ENCODE results near the gene CUX1. TPM values are rescaled to one million over a fixed set of nuclear protein-coding genes. Genes with fewer than 3 reads are reported as not detected.

Gene CUX1
- total RNA-seq, 2 experiments from 2014 or later = 35.6 to 38.0 TPM

GRCh38 chr7:102261451-102261850 lies 444.0 kb downstream of the CUX1 start:
- TF ChIP-seq CTCF (IDR thresholded peaks at IDR 0.05) = no peak
- ATAC-seq (ENCODE audit: poor library complexity) = no peak
- intact Hi-C loops (cut with DNase I, micrococcal nuclease) = no loop called here
- H3K27ac Mint-ChIP-seq = no peak overlapping the region
- no peaks in the 10 kb centered on the region for H3K9me3 Mint-ChIP-seq
- H3K4me3 Mint-ChIP-seq = no peak overlapping the region
- H3K27me3 Mint-ChIP-seq = no peaks in the 10 kb centered on the region
- no peak for DNase-seq
- H3K27ac ChIP-seq (ENCODE audit: low read depth in 1 of 2, low read length in 2 of 2) = no peak overlapping the region
- H3K27me3 ChIP-seq (ENCODE audit: control insufficient read depth in 1 of 2, insufficient read depth in 2 of 2, low read length in 2 of 2) = no peaks in the 10 kb centered on the region
- H3K36me3 Mint-ChIP-seq (ENCODE audit: low read depth) = no peaks in the 10 kb centered on the region
- ChIA-PET CTCF (no interaction called here), POLR2A (no interaction called here)
- no peak overlapping the region for H3K4me3 ChIP-seq (ENCODE audit: low read length)
- H3K36me3 ChIP-seq (ENCODE audit: insufficient read depth, low read length) = no peaks in the 10 kb centered on the region
- no peaks in the 10 kb centered on the region for H3K4me1 ChIP-seq (ENCODE audit: insufficient read depth, low read length)
- H3K9me3 ChIP-seq (ENCODE audit: control insufficient read depth in 1 of 2, insufficient read depth in 1 of 2, low read length in 2 of 2) = no peaks in the 10 kb centered on the region
- no peaks in the 10 kb centered on the region for H3K4me1 Mint-ChIP-seq (ENCODE audit: low read depth)

- no peak for TF ChIP-seq CTCF (IDR thresholded peaks at IDR 0.05)
- Histone ChIP-seq H3K27me3 (ENCODE audit: control insufficient read depth in 1 of 2, insufficient read depth in 2 of 2, low read length in 2 of 2) (no peaks in the 10 kb centered on the region), H3K4me1 (ENCODE audit: insufficient read depth, low read length) (no peaks in the 10 kb centered on the region), H3K4me3 (ENCODE audit: low read length) (no peak overlapping the region), H3K9me3 (ENCODE audit: control insufficient read depth in 1 of 2, insufficient read depth in 1 of 2, low read length in 2 of 2) (no peaks in the 10 kb centered on the region), H3K27ac (ENCODE audit: low read depth in 1 of 2, low read length in 2 of 2) (no peak overlapping the region), H3K36me3 (ENCODE audit: insufficient read depth, low read length) (no peaks in the 10 kb centered on the region)
- Mint-ChIP-seq H3K27me3 (no peaks in the 10 kb centered on the region), H3K4me3 (no peak overlapping the region), H3K27ac (no peak overlapping the region), H3K9me3 (no peaks in the 10 kb centered on the region), H3K36me3 (ENCODE audit: low read depth) (no peaks in the 10 kb centered on the region), H3K4me1 (ENCODE audit: low read depth) (no peaks in the 10 kb centered on the region)
- ChIA-PET CTCF (no interaction called here), POLR2A (no interaction called here)
- intact Hi-C loops (cut with DNase I, micrococcal nuclease) = no loop called here
- DNase-seq (no peak), ATAC-seq (ENCODE audit: poor library complexity) (no peak)
These were observed 445.1 kb downstream of the CUX1 start for GRCh38 chr7:102262546-102262945.

- Histone ChIP-seq H3K36me3 (ENCODE audit: insufficient read depth, low read length) (no peaks in the 10 kb centered on the region), H3K9me3 (ENCODE audit: control insufficient read depth in 1 of 2, insufficient read depth in 1 of 2, low read length in 2 of 2) (no peaks in the 10 kb centered on the region), H3K4me1 (ENCODE audit: insufficient read depth, low read length) (no peaks in the 10 kb centered on the region), H3K27ac (ENCODE audit: low read depth in 1 of 2, low read length in 2 of 2) (no peak overlapping the region), H3K4me3 (ENCODE audit: low read length) (no peak overlapping the region), H3K27me3 (ENCODE audit: control insufficient read depth in 1 of 2, insufficient read depth in 2 of 2, low read length in 2 of 2) (no peaks in the 10 kb centered on the region)
- POLR2A ChIA-PET = no interaction called here
- CTCF ChIA-PET = no interaction called here
- H3K27me3 Mint-ChIP-seq = no peaks in the 10 kb centered on the region
- intact Hi-C loops (cut with DNase I, micrococcal nuclease) = no loop called here
- no peaks in the 10 kb centered on the region for H3K9me3 Mint-ChIP-seq
- no peak for TF ChIP-seq CTCF (IDR thresholded peaks at IDR 0.05)
- no peak overlapping the region for H3K4me3 Mint-ChIP-seq
- no peak overlapping the region for H3K27ac Mint-ChIP-seq
- H3K36me3 Mint-ChIP-seq (ENCODE audit: low read depth) = no peaks in the 10 kb centered on the region
- DNase-seq = no peak
- no peaks in the 10 kb centered on the region for H3K4me1 Mint-ChIP-seq (ENCODE audit: low read depth)
- no peak for ATAC-seq (ENCODE audit: poor library complexity)
These were observed 447.0 kb downstream of the CUX1 start for GRCh38 chr7:102264367-102264891.
